Measurements from ENCODE around the gene OSBPL7. TPM values are rescaled to one million over a fixed set of nuclear protein-coding genes. Genes with fewer than 3 reads are reported as not detected.
A peak's percentile ranks its signal among the peaks of the same experiment; 100 is the strongest.

OSBPL7 gene
- polyA plus RNA-seq, 3 donors = 1.6 to 17.3 (median 1.6) TPM

DNA sequence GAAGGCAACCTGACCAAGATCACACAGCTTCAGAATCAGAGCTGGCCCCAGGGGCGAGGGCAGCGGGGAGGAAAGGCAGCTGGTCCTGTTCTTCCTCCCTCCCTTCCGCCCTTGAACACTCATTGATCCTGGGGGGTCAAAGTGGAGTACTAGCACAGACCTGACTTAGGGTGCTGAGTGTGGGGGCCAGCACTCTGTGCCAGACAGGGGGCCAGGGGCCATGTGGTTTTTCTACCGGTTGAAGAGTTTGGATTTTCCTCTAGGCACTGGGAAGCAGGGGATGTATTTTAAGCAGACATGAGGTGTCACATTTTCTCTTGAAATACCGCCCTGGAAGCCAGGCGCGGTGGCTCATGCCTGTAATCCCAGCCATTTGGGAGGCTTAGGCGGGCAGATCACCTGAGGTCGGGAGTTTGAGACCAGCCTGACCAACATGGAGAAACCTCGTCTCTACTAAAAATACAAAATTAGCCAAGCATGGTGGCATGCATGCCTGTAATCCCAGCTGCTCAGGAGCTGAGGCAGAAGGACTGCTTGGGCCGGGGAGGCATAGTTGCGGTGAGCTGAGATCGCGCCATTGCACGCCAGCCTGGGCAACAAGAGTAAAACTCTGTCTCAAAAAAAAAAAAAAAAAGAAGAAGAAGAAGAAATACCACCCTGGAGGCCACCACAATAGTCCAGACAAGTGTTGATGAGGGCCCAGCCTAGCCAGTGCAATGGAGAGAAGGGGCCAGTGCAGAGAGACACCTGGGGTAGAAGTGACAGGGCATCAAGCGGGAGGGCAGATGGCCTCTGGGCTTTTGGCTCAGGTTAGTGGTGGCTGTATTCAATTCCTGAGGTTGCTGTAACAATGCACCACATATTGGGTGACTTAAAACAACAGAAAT, 15.3 kb downstream of the OSBPL7 start:
- Histone ChIP-seq H3K9ac (ENCODE audit: insufficient read depth, low read length, poor library complexity, severe bottlenecking) (no peak overlapping the region), H3K27me3 (ENCODE audit: control insufficient read depth in 2 of 2, insufficient read depth in 2 of 2, low read length in 2 of 2) (no peaks in the 10 kb centered on the region), H3K9me3 (replicated peaks in 1 of 2; ENCODE audit: control insufficient read depth in 1 of 2, insufficient read depth in 1 of 2, low read length in 2 of 2) (no peaks in the 10 kb centered on the region), H3K27ac (ENCODE audit: low read depth in 1 of 2, low read length in 2 of 2) (no peak overlapping the region), H3K36me3 (replicated peaks in 1 of 2; ENCODE audit: control insufficient read depth in 1 of 2, insufficient read depth in 2 of 2, low read length in 2 of 2) (peaks cover 40 to 45% of the 10 kb centered on the region in 2 donors), H3K79me2 (ENCODE audit: insufficient read depth, low read length) (no peaks in the 10 kb centered on the region), H4K20me1 (ENCODE audit: insufficient read depth, low read length) (no peaks in the 10 kb centered on the region), H2AFZ (ENCODE audit: insufficient read depth, low read depth, low read length, poor library complexity, severe bottlenecking) (no peak overlapping the region), H3K4me3 (replicated peaks in 1 of 3; ENCODE audit: low read depth in 2 of 3, low read length in 3 of 3) (no peak overlapping the region), H3K4me2 (replicated peaks; ENCODE audit: extremely low read depth, low read length, poor library complexity, severe bottlenecking) (no peak overlapping the region), H3K4me1 (ENCODE audit: control insufficient read depth in 1 of 2, insufficient read depth in 2 of 2, low read length in 2 of 2) (no peaks in the 10 kb centered on the region)
- Mint-ChIP-seq H3K27me3 (ENCODE audit: low read depth in 3 of 3) (peaks cover 3 to 11% (median 4%) of the 10 kb centered on the region in 3 donors), H3K4me1 (no peaks in the 10 kb centered on the region), H3K4me3 (no peak overlapping the region), H3K36me3 (peaks cover 44 to 48% of the 10 kb centered on the region in 2 donors), H3K9me3 (no peaks in the 10 kb centered on the region), H3K27ac (no peak overlapping the region)
- 76% methylated on average over 7 of the region's 16 CpGs for WGBS (ENCODE audit: insufficient coverage)
- intact Hi-C loops (cut with micrococcal nuclease) = no loop called here
- TF ChIP-seq, protein P1, sequence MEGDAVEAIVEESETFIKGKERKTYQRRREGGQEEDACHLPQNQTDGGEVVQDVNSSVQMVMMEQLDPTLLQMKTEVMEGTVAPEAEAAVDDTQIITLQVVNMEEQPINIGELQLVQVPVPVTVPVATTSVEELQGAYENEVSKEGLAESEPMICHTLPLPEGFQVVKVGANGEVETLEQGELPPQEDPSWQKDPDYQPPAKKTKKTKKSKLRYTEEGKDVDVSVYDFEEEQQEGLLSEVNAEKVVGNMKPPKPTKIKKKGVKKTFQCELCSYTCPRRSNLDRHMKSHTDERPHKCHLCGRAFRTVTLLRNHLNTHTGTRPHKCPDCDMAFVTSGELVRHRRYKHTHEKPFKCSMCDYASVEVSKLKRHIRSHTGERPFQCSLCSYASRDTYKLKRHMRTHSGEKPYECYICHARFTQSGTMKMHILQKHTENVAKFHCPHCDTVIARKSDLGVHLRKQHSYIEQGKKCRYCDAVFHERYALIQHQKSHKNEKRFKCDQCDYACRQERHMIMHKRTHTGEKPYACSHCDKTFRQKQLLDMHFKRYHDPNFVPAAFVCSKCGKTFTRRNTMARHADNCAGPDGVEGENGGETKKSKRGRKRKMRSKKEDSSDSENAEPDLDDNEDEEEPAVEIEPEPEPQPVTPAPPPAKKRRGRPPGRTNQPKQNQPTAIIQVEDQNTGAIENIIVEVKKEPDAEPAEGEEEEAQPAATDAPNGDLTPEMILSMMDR (IDR thresholded peaks at IDR 0.05) = no peak
- DNase-seq = no peak

DNA sequence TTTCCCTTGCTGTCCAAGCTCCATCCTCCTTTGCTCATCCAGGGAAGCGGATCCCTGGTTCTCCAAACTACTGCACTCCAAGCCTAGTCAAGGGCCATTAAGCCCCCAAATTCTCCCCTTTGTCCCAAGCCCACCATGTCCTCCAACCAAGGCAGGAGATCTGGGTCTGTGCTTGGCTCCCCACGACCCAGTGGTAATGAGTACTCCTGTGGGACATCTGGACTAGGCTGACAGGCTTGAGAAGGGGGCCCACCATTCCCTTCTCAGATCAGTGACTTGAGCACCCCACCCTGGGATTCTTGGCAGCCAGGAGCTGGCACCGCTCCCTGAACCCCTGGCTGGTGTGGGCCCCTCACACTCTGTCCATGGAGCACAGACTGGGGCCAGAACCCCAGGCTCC, 17.1 kb downstream of the OSBPL7 start:
- Histone ChIP-seq H3K36me3 (replicated peaks in 1 of 2; ENCODE audit: control insufficient read depth in 1 of 2, insufficient read depth in 2 of 2, low read length in 2 of 2) (peaks cover 25 to 28% of the 10 kb centered on the region in 2 donors), H3K27me3 (ENCODE audit: control insufficient read depth in 2 of 2, insufficient read depth in 2 of 2, low read length in 2 of 2) (no peaks in the 10 kb centered on the region), H3K4me1 (ENCODE audit: control insufficient read depth in 1 of 2, insufficient read depth in 2 of 2, low read length in 2 of 2) (no peaks in the 10 kb centered on the region), H3K27ac (ENCODE audit: low read depth in 1 of 2, low read length in 2 of 2) (no peak overlapping the region), H3K9me3 (replicated peaks in 1 of 2; ENCODE audit: control insufficient read depth in 1 of 2, insufficient read depth in 1 of 2, low read length in 2 of 2) (no peaks in the 10 kb centered on the region), H3K9ac (ENCODE audit: insufficient read depth, low read length, poor library complexity, severe bottlenecking) (no peak overlapping the region), H3K4me2 (replicated peaks; ENCODE audit: extremely low read depth, low read length, poor library complexity, severe bottlenecking) (no peak overlapping the region), H3K79me2 (ENCODE audit: insufficient read depth, low read length) (no peaks in the 10 kb centered on the region), H2AFZ (ENCODE audit: insufficient read depth, low read depth, low read length, poor library complexity, severe bottlenecking) (no peak overlapping the region), H3K4me3 (replicated peaks in 1 of 3; ENCODE audit: low read depth in 2 of 3, low read length in 3 of 3) (no peak overlapping the region), H4K20me1 (ENCODE audit: insufficient read depth, low read length) (no peaks in the 10 kb centered on the region)
- TF ChIP-seq, protein P1 (IDR thresholded peaks at IDR 0.05) = no peak
- intact Hi-C loops (cut with micrococcal nuclease) = no loop called here
- Mint-ChIP-seq H3K4me3 (no peak overlapping the region), H3K27me3 (ENCODE audit: low read depth in 3 of 3) (peaks cover 4 to 14% (median 10%) of the 10 kb centered on the region in 3 donors), H3K9me3 (no peaks in the 10 kb centered on the region), H3K36me3 (peaks cover 27 to 31% of the 10 kb centered on the region in 2 donors), H3K27ac (no peak overlapping the region), H3K4me1 (no peaks in the 10 kb centered on the region)
- DNase-seq = peak in 1 of 3 donors; percentile 1
- 83% methylated on average over 3 of the region's 3 CpGs for WGBS (ENCODE audit: insufficient coverage)
